Activated naive CD4-positive, alpha-beta T cell (primary cell): ENCODE results near the gene C17orf100.

ENCODE experiments used
- DNase-seq, 4 experiments: peaks; one replicate each; lab custom pipeline; 2025; lab: John Stamatoyannopoulos, UW

The C17orf100 gene

DNA sequence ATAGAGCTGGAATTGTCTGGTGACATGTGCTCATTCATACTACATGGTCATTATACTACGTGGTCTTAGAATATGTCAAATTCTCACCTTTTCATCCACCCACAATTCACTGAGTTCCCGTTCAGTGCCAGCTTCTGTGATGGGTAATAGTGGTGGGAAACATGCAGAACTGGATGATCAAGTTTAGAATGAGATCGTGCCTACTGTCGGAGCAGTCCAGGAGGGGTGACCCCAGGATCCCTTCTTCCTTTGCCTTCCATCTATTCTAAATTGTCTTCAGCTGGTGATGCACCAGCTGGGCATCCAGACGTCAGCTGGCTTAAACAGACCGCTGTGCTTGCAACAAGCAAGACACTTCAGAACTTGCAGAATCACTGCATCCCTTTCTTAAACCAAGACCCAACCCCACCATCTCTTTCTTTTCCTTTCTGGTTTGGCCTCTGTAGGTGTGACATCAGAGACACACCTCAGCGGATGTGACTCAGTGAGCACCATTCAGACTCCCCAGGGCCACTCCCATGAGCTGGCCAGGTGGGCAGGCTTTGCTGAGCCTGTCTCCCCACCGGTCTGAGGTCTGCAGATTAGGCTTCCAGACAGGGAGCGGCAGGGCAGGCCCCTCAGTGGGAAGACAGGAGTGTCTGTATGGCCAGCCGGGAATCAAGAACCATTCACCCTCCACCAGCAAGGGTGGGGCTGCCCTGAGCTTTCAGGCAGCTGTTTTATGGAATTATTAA, 18.1 kb downstream of the C17orf100 start:
- no peak for DNase-seq

GRCh38 chr17:6670571-6670970, 19.0 kb downstream of the C17orf100 start:
- DNase-seq, result no peak

- no peak for DNase-seq
These were observed 19.4 kb downstream of the C17orf100 start for GRCh38 chr17:6670999-6671398.

GRCh38 chr17:6671431-6671830, 19.9 kb downstream of the C17orf100 start:
- DNase-seq, result no peak

- DNase-seq, result no peak
These were observed 23.0 kb downstream of the C17orf100 start for GRCh38 chr17:6674586-6674985.

- no peak for DNase-seq
These were observed 23.8 kb downstream of the C17orf100 start for GRCh38 chr17:6675201-6675825.

GRCh38 chr17:6676802-6677157, 25.2 kb downstream of the C17orf100 start:
- DNase-seq, result no peak

- DNase-seq, result no peak
These were observed 25.7 kb downstream of the C17orf100 start for GRCh38 chr17:6677158-6677831.

- DNase-seq, result no peak
These were observed 26.4 kb downstream of the C17orf100 start for GRCh38 chr17:6677946-6678345.

- no peak for DNase-seq
These were observed 27.7 kb downstream of the C17orf100 start for GRCh38 chr17:6679241-6679640.

DNA sequence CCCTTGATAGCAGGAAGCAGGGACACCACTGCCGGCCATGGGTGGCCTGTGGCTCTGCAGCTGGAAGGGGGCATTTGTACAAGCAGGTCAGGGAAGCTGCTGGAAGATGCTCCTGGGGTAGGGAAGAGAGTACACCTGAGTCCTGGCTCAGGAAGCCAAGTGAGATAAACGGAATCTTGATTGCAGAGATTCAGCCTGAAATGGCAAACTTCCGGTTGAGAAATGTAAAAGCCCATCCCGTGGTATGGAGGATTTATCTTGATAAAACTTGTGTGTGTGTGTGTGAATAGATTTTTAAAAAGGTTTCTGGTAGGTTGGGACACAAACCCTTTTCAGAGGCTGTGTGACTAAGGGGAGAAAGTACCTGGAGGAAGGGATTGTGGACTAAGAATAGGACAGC, 29.6 kb downstream of the C17orf100 start:
- DNase-seq, result no peak

DNA sequence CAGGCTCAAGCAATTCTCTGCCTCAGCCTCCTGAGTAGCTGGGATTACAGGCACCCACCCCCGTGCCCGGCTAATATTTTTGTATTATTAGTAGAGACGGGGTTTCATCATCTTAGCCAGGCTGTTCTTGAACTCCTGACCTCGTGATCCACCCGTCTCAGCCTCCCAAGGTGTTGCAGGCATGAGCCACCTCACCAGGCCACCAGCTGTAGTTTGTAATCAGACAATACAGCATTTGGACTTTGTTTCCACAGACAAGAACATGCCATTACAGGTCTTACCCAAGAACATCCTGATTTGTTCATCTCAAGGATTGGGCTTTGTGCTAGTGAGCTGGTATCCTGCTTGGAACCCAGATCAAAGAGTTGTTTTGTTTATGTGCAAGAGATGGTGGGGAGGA, 30.1 kb downstream of the C17orf100 start:
- DNase-seq, result no peak

- DNase-seq, result no peak
These were observed 30.8 kb downstream of the C17orf100 start for GRCh38 chr17:6682339-6682738.

- DNase-seq, result no peak
These were observed 31.6 kb downstream of the C17orf100 start for GRCh38 chr17:6683081-6683684.

DNA sequence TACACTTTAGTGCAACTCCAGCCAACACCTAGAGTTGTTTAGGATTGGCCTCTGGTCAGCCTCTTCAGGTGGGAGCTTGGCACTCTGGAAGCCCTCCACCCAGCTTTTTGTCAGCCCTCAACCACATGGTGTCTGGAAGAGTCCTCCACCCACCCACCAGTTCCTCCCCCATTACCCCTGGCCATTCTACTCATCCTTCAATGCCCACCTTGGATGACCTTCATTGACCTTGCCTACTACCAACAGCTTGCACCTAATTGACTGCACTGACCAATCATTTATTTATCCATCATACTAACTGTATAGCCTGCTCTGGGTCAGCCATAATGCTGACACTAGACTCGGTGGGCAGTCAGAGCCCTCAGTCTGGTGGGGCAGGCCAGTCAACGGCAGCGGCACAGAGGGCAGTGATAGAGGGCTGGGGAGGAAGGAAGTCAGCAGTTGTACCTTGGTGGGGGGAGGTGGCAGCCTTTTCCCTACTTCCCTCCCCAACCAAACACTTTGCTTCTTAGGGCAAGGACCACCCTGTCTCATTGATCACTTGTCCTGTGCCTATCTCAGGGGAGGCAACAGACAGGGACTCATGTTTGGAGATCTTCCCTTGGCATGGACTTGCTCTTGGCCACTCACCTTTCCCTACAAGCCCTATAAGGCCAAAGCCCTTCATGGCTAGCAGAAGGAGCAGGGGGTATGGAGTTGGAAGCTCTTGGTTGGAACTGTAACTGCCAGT, 32.3 kb downstream of the C17orf100 start:
- DNase-seq, result no peak

DNA sequence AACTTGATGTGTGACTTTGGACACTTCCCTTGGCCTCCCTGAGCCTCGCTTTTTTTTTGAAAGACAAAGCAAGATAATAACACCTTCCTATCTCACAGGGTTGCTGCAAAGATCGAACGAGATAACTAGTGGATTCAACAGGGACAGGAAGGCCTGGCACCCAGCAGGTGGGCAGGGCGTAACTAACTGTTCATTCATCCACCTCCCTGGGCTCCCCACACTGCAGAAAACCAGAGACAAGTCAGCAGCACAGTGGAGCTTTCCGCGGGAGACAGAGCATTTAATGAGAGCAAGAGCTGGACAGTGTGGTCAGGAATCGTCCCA, 32.9 kb downstream of the C17orf100 start:
- no peak for DNase-seq

DNA sequence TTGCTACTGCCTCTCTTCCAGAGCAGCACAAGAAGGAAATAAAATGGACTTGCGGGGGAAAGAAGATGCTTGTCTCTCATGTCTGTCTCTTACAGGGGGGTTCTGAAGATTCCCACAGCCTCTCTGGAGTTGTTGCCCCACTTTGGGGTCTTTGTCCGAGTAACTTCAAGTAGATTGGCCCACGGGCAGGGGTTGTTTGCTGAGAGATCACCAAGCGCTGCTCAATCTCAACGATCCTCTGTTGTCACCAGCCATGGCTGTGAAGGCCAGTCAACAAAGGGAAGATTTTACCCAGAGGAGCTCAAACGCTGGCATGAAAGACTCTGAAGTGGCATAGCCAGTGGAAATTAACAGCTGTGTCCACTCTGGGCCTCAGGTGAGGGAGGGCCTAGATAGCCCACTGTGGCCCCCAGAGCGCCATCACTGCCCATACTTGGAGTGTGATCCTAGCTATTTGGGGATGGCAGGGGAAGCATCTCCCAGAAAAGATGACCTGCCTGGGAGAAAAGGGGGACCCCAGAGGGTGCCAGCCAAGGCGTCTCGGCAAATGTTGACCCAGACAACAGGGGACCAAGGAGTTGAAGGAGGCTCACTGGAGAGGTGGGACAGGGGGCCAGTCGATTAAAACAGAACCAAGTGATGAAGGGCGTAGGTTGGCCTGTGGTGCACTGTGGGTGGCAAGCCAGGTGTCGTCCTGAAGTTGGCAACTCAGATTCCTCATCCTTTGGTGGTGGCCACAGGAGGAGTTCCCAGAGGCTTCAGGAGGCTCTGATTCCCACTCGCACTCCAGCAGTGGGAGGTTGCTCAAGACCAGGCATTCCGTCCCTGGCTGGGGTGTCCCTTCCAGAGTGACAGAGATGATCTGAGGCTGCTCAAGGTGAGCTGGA, 33.6 kb downstream of the C17orf100 start:
- no peak for DNase-seq

GRCh38 chr17:6686026-6686425, 34.5 kb downstream of the C17orf100 start:
- DNase-seq, result no peak

- no peak for DNase-seq
These were observed 37.4 kb downstream of the C17orf100 start for GRCh38 chr17:6688944-6689343.

DNA sequence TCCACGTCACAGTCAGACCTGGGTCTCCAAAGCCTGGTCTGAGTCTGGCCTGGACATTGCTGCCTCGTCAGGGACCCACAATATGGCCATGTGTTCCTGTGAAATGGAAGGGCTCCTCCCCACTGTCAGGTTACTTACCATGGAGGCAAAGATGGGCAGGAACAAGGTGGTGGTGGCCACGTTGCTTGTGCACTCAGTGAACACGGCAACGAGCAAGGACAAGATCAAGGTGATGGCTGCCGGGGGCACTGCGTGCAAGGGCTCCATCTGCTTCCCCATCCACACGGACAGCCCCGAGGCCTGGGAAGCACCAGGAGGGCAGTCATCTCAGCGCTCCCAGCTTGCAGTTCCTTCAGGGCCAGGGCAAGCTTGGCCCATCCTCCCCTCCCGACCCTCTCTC, 39.1 kb downstream of the C17orf100 start:
- no peak for DNase-seq

DNA sequence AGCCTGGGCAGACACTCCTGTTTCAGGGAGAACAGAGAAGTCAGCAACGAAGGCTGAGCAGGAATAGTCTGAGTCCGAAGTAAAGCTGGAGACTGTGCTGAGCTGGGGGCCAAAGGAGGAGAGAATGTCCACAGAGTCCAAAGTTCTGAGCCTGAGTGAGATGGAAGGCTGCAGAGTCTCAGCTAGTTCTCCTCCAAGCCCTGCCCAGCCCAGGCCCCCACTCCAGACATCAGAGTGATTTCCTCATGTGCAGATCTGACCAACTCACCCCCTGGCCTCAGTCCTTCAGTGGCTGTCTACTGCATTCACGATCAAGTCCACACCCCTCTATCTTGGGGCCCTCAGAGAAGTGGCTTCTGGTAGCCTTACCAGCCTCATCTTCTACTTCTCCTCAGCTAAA, 40.0 kb downstream of the C17orf100 start:
- no peak for DNase-seq
